CD4-positive, alpha-beta memory T cell (primary cell): Measurements from ENCODE around the gene PLPP3. TPM values are rescaled to one million over a fixed set of nuclear protein-coding genes. Genes with fewer than 3 reads are reported as not detected.
"Not testable (repeated sequence)": the region's sequence is repeated elsewhere in the genome, so short reads cannot be mapped to it uniquely, and the experiment has no call there.

Experiments
- CTCF ChIA-PET: fragments of 350-600 bp; sonication (Branson Sonifier 250); formaldehyde crosslinking; loops from one replicate; lab custom pipeline; 2021; ENCODE audit warnings: inconsistent platforms; ENCODE audit not compliant: partially characterized antibody; lab: Charles Lee
- POLR2A ChIA-PET: fragments of 350-600 bp; sonication (Branson Sonifier 250); formaldehyde crosslinking; loops from one replicate; lab custom pipeline; 2021; ENCODE audit not compliant: partially characterized antibody; lab: Charles Lee
- DNase-seq, 5 donors: peaks; one replicate each; pipeline versions ENCODE4 v3.0.0 to v3.0.0-alpha.2; 2020 to 2022; ENCODE audit warnings: mixed read lengths in 1 of 5
- H3K27ac ChIP-seq: one replicate; pipeline ENCODE4 v1.7.0; 2013; ENCODE audit warnings: low read depth, low read length
- H3K27me3 ChIP-seq: 2 replicates; pipeline ENCODE4 v1.7.0; 2013; ENCODE audit warnings: mild to moderate bottlenecking, low read length, moderate library complexity; ENCODE audit not compliant: insufficient read depth
- H3K36me3 ChIP-seq: 2 replicates; pipeline ENCODE4 v1.7.0; 2013; ENCODE audit warnings: mild to moderate bottlenecking, low read length, moderate library complexity; ENCODE audit not compliant: insufficient read depth
- H3K4me1 ChIP-seq: 2 replicates; pipeline ENCODE4 v1.7.0; 2013; ENCODE audit warnings: mild to moderate bottlenecking, low read length, moderate library complexity; ENCODE audit not compliant: insufficient read depth
- H3K4me3 ChIP-seq, 2 donors: one replicate each; pipeline ENCODE4 v1.7.0; 2013; ENCODE audit warnings: low read length in 2 of 2, mild to moderate bottlenecking in 1 of 2
- H3K9me3 ChIP-seq, 2 donors: one replicate each; pipeline ENCODE4 v1.7.0; 2013; ENCODE audit warnings: low read length in 2 of 2, control low read depth in 1 of 2; ENCODE audit not compliant: control insufficient read depth in 1 of 2
- H3K27ac Mint-ChIP-seq, 7 donors: one replicate each; pipeline ENCODE4 v1.8.0; 2020 to 2021; ENCODE audit warnings: mixed read lengths in 7 of 7, mild to moderate bottlenecking in 6 of 7, inconsistent platforms in 3 of 7, moderate library complexity in 3 of 7
- H3K27me3 Mint-ChIP-seq, 2 donors: one replicate each; pipeline ENCODE4 v1.8.0; 2020 to 2021; ENCODE audit warnings: mixed read lengths in 2 of 2
- H3K36me3 Mint-ChIP-seq, 2 donors: one replicate each; pipeline ENCODE4 v1.8.0; 2020 to 2021; ENCODE audit warnings: mixed read lengths in 2 of 2, inconsistent platforms in 1 of 2, mild to moderate bottlenecking in 1 of 2
- H3K4me1 Mint-ChIP-seq, 4 donors: one replicate each; pipeline ENCODE4 v1.8.0; 2020 to 2021; ENCODE audit warnings: mixed read lengths in 4 of 4, mild to moderate bottlenecking in 1 of 4
- H3K4me3 Mint-ChIP-seq, 8 donors: one replicate each; pipeline ENCODE4 v1.8.0; 2020 to 2021; ENCODE audit warnings: mixed read lengths in 8 of 8, mild to moderate bottlenecking in 7 of 8, moderate library complexity in 6 of 8, inconsistent platforms in 3 of 8
- H3K9me3 Mint-ChIP-seq, 8 donors: one replicate each; pipeline ENCODE4 v1.8.0; 2020 to 2021; ENCODE audit warnings: mixed read lengths in 8 of 8, mild to moderate bottlenecking in 5 of 8, inconsistent platforms in 3 of 8, moderate library complexity in 1 of 8
- intact Hi-C: fragments of 100-400 bp; cut with micrococcal nuclease; formaldehyde crosslinking; loops from one replicate; pipeline ENCODE4 v1.15.1; 2023
- polyA plus RNA-seq, 2 donors: library from polyadenylated mRNA; unstranded; fragments of 300-500 nt; fragmentation: Illumina TruSeq; gene quantifications; one replicate each; pipeline ENCODE4 v1.2.3, GENCODE V29; 2021
- total RNA-seq, 2 experiments: library from RNA; stranded (reverse); gene quantifications; one replicate each; pipeline ENCODE4 v1.2.3, GENCODE V29; 2021

The PLPP3 gene
- total and polyA plus RNA-seq, 4 experiments from 2014 or later = 0.61 to 0.94 TPM; not detected in 2

DNA sequence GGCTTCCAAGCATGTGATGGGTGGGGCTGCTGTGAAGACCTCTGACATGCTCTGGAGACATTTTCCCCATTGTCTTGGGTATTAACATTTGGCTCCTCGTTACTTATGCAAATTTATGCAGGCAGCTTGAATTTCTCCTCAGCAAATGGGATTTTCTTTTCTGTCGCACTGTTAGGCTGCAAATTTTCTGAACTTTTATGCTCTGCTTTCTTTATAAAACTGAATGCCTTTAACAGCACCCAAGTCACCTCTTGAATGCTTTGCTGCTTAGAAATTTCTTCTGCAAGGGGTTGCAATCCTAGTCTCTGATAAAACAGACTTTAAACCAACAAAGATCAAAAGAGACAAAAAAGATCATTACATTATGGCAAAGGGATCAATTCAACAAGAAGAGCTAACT is 30.7 kb upstream of the PLPP3 start:
- H3K36me3 Mint-ChIP-seq, intact Hi-C loops, H3K27ac Mint-ChIP-seq, CTCF ChIA-PET, DNase-seq, POLR2A ChIA-PET, H3K4me1 Mint-ChIP-seq, H3K27ac ChIP-seq, H3K9me3 ChIP-seq, H3K36me3 ChIP-seq, H3K4me3 Mint-ChIP-seq, H3K4me3 ChIP-seq, H3K4me1 ChIP-seq, H3K27me3 ChIP-seq: not testable (repeated sequence)
- Mint-ChIP-seq H3K27me3 (peaks cover 0 to 12% of the 10 kb centered on the region in 2 donors), H3K9me3 (peaks cover 0 to 36% (median 11%) of the 10 kb centered on the region in 8 donors)

DNA sequence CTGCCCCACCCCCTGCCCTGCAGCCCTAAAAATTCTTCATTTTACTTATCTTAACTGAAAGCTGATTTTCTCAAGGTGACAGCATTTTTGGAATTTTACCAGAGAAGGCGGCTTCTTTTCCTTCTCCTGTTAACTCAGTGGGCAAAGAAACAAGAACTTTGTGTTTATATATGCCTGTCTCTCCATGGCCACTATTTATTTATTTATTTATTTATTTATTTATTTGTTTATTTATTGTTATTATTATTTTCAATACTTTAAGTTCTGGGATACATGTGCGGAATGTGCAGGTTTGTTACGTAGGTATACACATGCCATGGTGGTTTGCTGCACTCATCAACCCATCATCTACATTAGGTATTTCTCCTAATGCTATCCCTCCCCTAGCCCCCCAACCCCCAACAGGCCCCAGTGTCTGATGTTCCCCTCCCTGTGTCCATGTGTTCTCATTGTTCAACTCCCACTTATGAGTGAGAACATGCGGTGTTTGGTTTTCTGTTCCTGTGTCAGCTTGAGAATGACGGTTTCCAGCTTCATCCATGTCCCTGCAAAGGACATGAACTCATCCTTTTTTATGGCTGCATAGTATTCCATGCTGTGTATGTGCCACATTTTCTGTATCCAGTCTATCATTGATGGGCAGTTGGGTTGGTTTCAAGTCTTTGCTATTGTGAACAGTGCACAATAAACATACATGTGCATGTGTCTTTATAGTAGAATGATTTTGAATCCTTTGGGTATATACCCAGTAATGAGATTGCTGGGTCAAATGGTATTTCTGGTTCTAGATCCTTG is 16.2 kb upstream of the PLPP3 start:
- H3K27ac ChIP-seq, H3K9me3 ChIP-seq, intact Hi-C loops, H3K4me3 Mint-ChIP-seq, H3K4me1 Mint-ChIP-seq, H3K4me3 ChIP-seq, CTCF ChIA-PET, H3K36me3 Mint-ChIP-seq, H3K27me3 Mint-ChIP-seq, H3K27me3 ChIP-seq, DNase-seq, POLR2A ChIA-PET, H3K4me1 ChIP-seq, H3K27ac Mint-ChIP-seq, H3K36me3 ChIP-seq: not testable (repeated sequence)
- peaks cover 0 to 15% (median 6%) of the 10 kb centered on the region in 8 donors for H3K9me3 Mint-ChIP-seq

DNA sequence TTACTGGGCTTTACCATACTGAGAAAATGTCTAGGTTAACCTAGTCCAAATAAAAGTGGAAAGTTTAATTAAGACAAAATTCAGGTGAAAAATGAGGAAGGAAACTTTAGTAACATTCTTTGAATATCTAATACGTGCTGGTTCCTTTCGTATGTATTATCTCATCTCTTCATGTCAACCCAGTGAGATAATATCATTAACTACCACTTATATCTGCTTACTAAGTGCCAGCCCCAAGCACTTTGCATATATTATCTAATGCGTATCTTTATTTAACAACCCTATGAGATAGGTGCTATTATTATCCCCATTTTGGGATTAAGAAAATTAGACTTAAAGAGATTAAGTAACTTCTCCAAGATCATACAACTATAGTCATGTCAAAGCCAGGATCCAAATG is 12.5 kb upstream of the PLPP3 start:
- Mint-ChIP-seq H3K27me3 (no peaks in the 10 kb centered on the region), H3K4me1 (no peaks in the 10 kb centered on the region), H3K9me3 (peaks cover 0 to 12% (median 8%) of the 10 kb centered on the region in 8 donors), H3K4me3 (no peak overlapping the region), H3K27ac (no peak overlapping the region), H3K36me3 (no peaks in the 10 kb centered on the region)
- Histone ChIP-seq H3K4me3 (no peak overlapping the region), H3K27me3 (no peaks in the 10 kb centered on the region), H3K9me3 (no peaks in the 10 kb centered on the region), H3K27ac (no peak overlapping the region), H3K4me1 (no peaks in the 10 kb centered on the region), H3K36me3 (no peaks in the 10 kb centered on the region)
- CTCF ChIA-PET = no interaction called here
- DNase-seq = no peak
- POLR2A ChIA-PET = no interaction called here
- intact Hi-C loops = no loop called here

DNA sequence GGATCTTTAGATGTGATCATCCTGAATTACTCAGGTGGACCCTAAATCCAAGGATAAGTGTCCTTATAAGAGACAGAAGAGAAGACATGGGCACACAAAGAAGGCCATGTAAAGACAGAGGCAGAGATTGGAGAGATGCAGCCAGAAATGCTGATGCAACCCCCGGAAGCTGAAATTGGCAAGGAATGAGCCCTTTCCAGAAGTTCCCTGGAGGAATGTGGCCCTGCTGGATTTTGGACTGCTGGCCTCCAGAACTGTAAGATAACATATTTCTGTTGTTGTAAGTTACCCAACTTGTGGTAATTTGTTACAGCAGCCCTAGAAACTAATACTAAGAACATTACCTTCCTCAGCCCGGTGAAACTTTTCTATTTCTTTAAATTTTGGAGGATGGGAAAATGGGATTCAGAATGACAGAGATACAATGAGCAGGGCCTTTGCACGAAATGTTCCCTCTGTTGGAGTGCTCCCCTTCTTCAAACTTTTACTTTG is 11.2 kb upstream of the PLPP3 start:
- ChIA-PET POLR2A (no interaction called here), CTCF (no interaction called here)
- no peak overlapping the region for H3K27ac ChIP-seq
- peaks cover 0 to 12% (median 5%) of the 10 kb centered on the region in 8 donors for H3K9me3 Mint-ChIP-seq
- H3K4me1 Mint-ChIP-seq = no peaks in the 10 kb centered on the region
- intact Hi-C loops = no loop called here
- no peaks in the 10 kb centered on the region for H3K9me3 ChIP-seq
- no peaks in the 10 kb centered on the region for H3K36me3 Mint-ChIP-seq
- no peak overlapping the region for H3K4me3 Mint-ChIP-seq
- DNase-seq = no peak
- H3K4me1 ChIP-seq = no peaks in the 10 kb centered on the region
- no peaks in the 10 kb centered on the region for H3K27me3 Mint-ChIP-seq
- no peak overlapping the region for H3K27ac Mint-ChIP-seq
- H3K27me3 ChIP-seq = no peaks in the 10 kb centered on the region
- no peak overlapping the region for H3K4me3 ChIP-seq
- H3K36me3 ChIP-seq = no peaks in the 10 kb centered on the region

DNA sequence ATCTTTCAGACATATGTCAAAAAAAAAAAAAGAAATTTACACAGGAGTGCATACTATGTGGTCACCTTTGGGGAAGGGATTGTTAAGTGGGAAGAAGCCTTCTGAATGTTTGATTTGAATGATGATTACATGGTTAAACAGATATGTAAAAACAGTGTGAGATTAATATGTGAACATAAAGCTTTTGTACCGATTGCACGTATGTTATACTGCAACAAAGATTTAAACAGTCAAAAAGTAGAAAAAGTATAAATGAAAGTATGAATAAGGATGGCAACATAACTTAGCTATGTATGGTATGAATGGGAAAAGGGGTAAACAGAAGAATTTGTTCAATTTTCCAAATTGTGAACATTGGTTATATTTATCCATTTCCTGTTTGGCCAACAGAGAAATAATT is 10.0 kb upstream of the PLPP3 start:
- POLR2A ChIA-PET = no interaction called here
- Mint-ChIP-seq H3K4me1 (no peaks in the 10 kb centered on the region), H3K27ac (no peak overlapping the region), H3K27me3 (no peaks in the 10 kb centered on the region), H3K36me3 (no peaks in the 10 kb centered on the region), H3K4me3 (no peak overlapping the region), H3K9me3 (peaks cover 0 to 12% (median 5%) of the 10 kb centered on the region in 8 donors)
- Histone ChIP-seq H3K4me1 (no peaks in the 10 kb centered on the region), H3K27me3 (no peaks in the 10 kb centered on the region), H3K4me3 (no peak overlapping the region), H3K36me3 (no peaks in the 10 kb centered on the region), H3K9me3 (no peaks in the 10 kb centered on the region), H3K27ac (no peak overlapping the region)
- DNase-seq = no peak
- CTCF ChIA-PET = no interaction called here
- intact Hi-C loops = no loop called here

DNA sequence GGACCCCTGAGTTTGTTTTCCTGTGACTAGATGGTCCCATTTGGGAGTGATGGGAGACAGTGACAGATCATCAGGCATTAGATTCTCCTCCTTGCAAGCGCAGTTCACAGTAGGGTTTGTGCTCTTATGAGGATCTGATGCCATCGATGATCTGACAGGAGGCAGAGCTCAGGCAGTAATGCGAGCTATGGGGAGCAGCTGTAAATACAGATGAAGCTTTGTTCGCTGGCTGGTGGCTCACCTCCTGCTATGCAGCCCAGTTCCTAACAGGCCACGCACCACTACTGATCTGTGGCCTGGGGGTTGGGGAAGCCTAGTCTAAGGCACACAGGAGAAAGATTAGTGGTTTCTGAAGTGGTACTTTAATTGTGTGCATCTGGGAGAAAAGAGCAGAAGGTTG is 7.1 kb upstream of the PLPP3 start:
- intact Hi-C loops = no loop called here
- Histone ChIP-seq H3K27ac (no peak overlapping the region), H3K4me3 (no peak overlapping the region), H3K9me3 (no peaks in the 10 kb centered on the region), H3K36me3 (no peaks in the 10 kb centered on the region), H3K27me3 (no peaks in the 10 kb centered on the region), H3K4me1 (no peaks in the 10 kb centered on the region)
- H3K27ac Mint-ChIP-seq = no peak overlapping the region
- H3K4me1 Mint-ChIP-seq = no peaks in the 10 kb centered on the region
- H3K4me3 Mint-ChIP-seq = no peak overlapping the region
- POLR2A ChIA-PET = no interaction called here
- no peaks in the 10 kb centered on the region for H3K36me3 Mint-ChIP-seq
- H3K27me3 Mint-ChIP-seq = peaks cover 0 to 3% of the 10 kb centered on the region in 2 donors
- DNase-seq = no peak
- CTCF ChIA-PET = no interaction called here
- peaks cover 0 to 12% (median 5%) of the 10 kb centered on the region in 8 donors for H3K9me3 Mint-ChIP-seq

DNA sequence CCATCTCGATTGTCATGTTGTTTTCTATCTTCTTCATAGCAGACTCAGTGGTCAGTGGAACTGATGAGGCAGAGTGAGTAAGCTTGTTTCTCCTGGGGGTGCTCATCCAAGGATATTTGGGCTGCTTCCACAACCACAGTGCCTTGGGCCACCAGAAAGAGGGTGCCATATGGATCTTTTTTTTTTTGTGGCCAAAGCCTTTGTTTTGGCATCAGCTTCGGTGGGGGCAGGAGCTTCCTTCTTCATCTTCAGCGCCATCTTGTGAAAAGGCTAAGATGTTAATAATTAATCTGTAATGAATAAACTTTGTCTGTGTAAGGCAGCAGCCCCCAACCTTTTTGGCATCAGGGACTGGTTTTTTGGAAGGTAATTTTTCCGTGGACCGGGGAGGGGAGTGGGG is 6.6 kb upstream of the PLPP3 start:
- ChIA-PET CTCF (no interaction called here), POLR2A (no interaction called here)
- Mint-ChIP-seq H3K4me1 (no peaks in the 10 kb centered on the region), H3K9me3 (peaks cover 0 to 10% (median 4%) of the 10 kb centered on the region in 8 donors), H3K4me3 (no peak overlapping the region), H3K27ac (no peak overlapping the region), H3K36me3 (no peaks in the 10 kb centered on the region), H3K27me3 (peaks cover 2 to 3% of the 10 kb centered on the region in 2 donors)
- intact Hi-C loops = no loop called here
- Histone ChIP-seq H3K4me3 (no peak overlapping the region), H3K27me3 (no peaks in the 10 kb centered on the region), H3K9me3 (no peaks in the 10 kb centered on the region), H3K36me3 (no peaks in the 10 kb centered on the region), H3K4me1 (no peaks in the 10 kb centered on the region), H3K27ac (no peak overlapping the region)
- no peak for DNase-seq
